Fibroblast of skin of right quadriceps (primary cell): ENCODE results near the gene NMT1.

Experiments
- DNase-seq: peaks from one replicate; pipeline ENCODE4 v3.0.0-alpha.2; 2013

NMT1 gene

GRCh38 chr17:45106582-45106981 lies 45.5 kb downstream of the NMT1 start:
- no peak for DNase-seq

GRCh38 chr17:45107293-45108010 lies 46.3 kb downstream of the NMT1 start:
- DNase-seq: no peak

- DNase-seq: no peak
Observed at GRCh38 chr17:45108051-45108450, 46.9 kb downstream of the NMT1 start.

- no peak for DNase-seq
Observed at GRCh38 chr17:45108595-45109521, 47.7 kb downstream of the NMT1 start.

- no peak for DNase-seq
Observed at GRCh38 chr17:45110676-45111611, 49.8 kb downstream of the NMT1 start.

- DNase-seq: no peak
Observed at GRCh38 chr17:45111850-45112249, 50.7 kb downstream of the NMT1 start.

GRCh38 chr17:45112559-45113423 lies 51.7 kb downstream of the NMT1 start:
- DNase-seq: no peak

- no peak for DNase-seq
Observed at GRCh38 chr17:45113424-45113754, 52.3 kb downstream of the NMT1 start.

- DNase-seq: no peak
Observed at GRCh38 chr17:45114117-45114932, 53.2 kb downstream of the NMT1 start.

GRCh38 chr17:45115015-45115625 lies 54.0 kb downstream of the NMT1 start:
- no peak for DNase-seq

GRCh38 chr17:45115871-45116270 lies 54.8 kb downstream of the NMT1 start:
- DNase-seq: peak; percentile 52

GRCh38 chr17:45116434-45117016 lies 55.4 kb downstream of the NMT1 start:
- no peak for DNase-seq

- no peak for DNase-seq
Observed at GRCh38 chr17:45117334-45117733, 56.2 kb downstream of the NMT1 start.

- no peak for DNase-seq
Observed at GRCh38 chr17:45117848-45118646, 56.9 kb downstream of the NMT1 start.

GRCh38 chr17:45118691-45119090 lies 57.6 kb downstream of the NMT1 start:
- DNase-seq: no peak

GRCh38 chr17:45119964-45120363 lies 58.8 kb downstream of the NMT1 start:
- no peak for DNase-seq

- DNase-seq: no peak
Observed at GRCh38 chr17:45120558-45120957, 59.4 kb downstream of the NMT1 start.

- DNase-seq: no peak
Observed at GRCh38 chr17:45121055-45121454, 59.9 kb downstream of the NMT1 start.

GRCh38 chr17:45123076-45123770 lies 62.1 kb downstream of the NMT1 start:
- no peak for DNase-seq
